IMR-90 (cell line): ENCODE measurements around the gene VPS35.

ENCODE experiments used
- CTCF ChIP-seq: conservative IDR thresholded peaks from 2 replicates; pipeline ENCODE4 v1.5.1; 2012; ENCODE audit warnings: mild to moderate bottlenecking, low read depth, low read length, improper control_type of control experiment
- MXI1 ChIP-seq: IDR thresholded peaks from 2 replicates; pipeline ENCODE4 v1.6.1; 2012; ENCODE audit warnings: low read depth, mild to moderate bottlenecking, low read length, moderate library complexity, borderline replicate concordance
- NFE2L2 ChIP-seq: fragments of 150-350 bp; IDR thresholded peaks from 2 replicates; pipeline ENCODE4 v1.6.1; 2016; ENCODE audit warnings: low read depth, mild to moderate bottlenecking, low read length
- POLR2A ChIP-seq: IDR thresholded peaks from 2 replicates; pipeline ENCODE4 v1.6.1; 2012; ENCODE audit warnings: mild to moderate bottlenecking, low read depth, low read length
- RAD21 ChIP-seq: IDR thresholded peaks from 2 replicates; pipeline ENCODE4 v1.6.1; 2012; ENCODE audit warnings: low read length, improper control_type of control experiment
- RCOR1 ChIP-seq: IDR thresholded peaks from 2 replicates; pipeline ENCODE4 v1.6.1; 2012; ENCODE audit warnings: mild to moderate bottlenecking, low read length, improper control_type of control experiment; ENCODE audit not compliant: insufficient replicate concordance
- USF2 ChIP-seq: fragments of 150-350 bp; IDR thresholded peaks from 2 replicates; pipeline ENCODE4 v1.6.1; 2017; ENCODE audit warnings: mild to moderate bottlenecking, antibody characterized with exemption, low read length, low read depth

DNA sequence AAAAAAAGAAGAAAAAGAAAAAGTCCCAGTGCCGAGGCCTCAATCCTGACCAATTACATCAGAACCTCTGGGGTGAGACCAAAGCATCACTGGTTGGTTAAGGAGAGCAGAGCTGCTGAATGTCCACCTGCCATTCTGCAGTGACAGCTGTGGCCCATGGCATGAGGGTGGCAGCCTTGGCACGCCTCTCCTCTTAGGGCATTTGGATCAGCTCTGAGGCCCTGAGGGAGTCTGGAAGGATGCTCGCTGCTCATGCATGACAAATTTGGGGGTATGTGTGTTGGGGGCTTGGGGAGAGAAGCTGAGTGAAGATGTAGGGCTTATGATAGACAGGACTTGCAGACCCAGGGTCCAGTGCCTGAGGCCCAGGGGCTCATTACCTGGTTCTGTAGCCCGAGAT, 32.9 kb upstream of the VPS35 start:
- TF ChIP-seq NFE2L2 (no peak), RCOR1 (no peak), CTCF (no peak), POLR2A (no peak), USF2 (no peak), MXI1 (no peak), RAD21 (no peak)
